HepG2 (cell line): Measurements from ENCODE around the gene TRIP4. TPM values are rescaled to one million over a fixed set of nuclear protein-coding genes. Genes with fewer than 3 reads are reported as not detected.

ENCODE experiments used
- ATAC-seq: fragments of 200-7000 bp; cut with Tn5 transposase; 3 replicates; pipeline ENCODE4 v1.9.1; 2020; ENCODE audit warnings: mild to moderate bottlenecking, moderate library complexity
- BruUV-seq: library from RNA; stranded (reverse); fragments of 400-500 nt; replicated peaks from 2 replicates; lab custom pipeline; 2021; lab: Mats Ljungman, UMichigan
- CTCF ChIA-PET: fragments of 300-600 bp; formaldehyde crosslinking; extraction: SDS; loops from one replicate; lab custom pipeline; 2021; ENCODE audit warnings: low total read pairs, inconsistent platforms, low intra/inter-chr PET ratio; lab: Yijun Ruan, JAX
- POLR2A ChIA-PET: fragments of 350-600 bp; sonication (Branson Sonifier 250); formaldehyde crosslinking; loops from one replicate; lab custom pipeline; 2020; ENCODE audit warnings: antibody characterized with exemption, inconsistent platforms; lab: Yijun Ruan, JAX
- DNase-seq: peaks from one replicate; pipeline ENCODE4 v3.0.0-alpha.2; 2015; ENCODE audit warnings: low spot score
- FAIRE-seq: peaks from 3 replicates; lab custom pipeline; 2011; peaks lifted over from hg19 to GRCh38; lab: Jason Lieb, UNC
- H2AFZ ChIP-seq: one replicate; pipeline ENCODE4 v1.6.1; 2011; ENCODE audit warnings: low read length, inconsistent platforms
- H3K27ac ChIP-seq: fragments of 300-600 bp; 3 replicates; pipeline ENCODE4 v1.8.0; 2011; ENCODE audit warnings: mixed run types, mild to moderate bottlenecking, mixed read lengths, low read length, inconsistent platforms; ENCODE audit not compliant: insufficient read depth; ENCODE audit errors: extremely low read length
- H3K27me3 ChIP-seq, 2 experiments: fragments of 200-600 bp in 1 of 2; 2 replicates in 1 of 2; 3 replicates in 1 of 2; pipeline versions ENCODE4 v1.6.0 to v1.8.0; 2011; ENCODE audit warnings: low read length in 2 of 2, mild to moderate bottlenecking in 2 of 2, moderate library complexity in 2 of 2, inconsistent platforms in 1 of 2; ENCODE audit not compliant: insufficient read depth in 2 of 2, control insufficient read depth in 1 of 2
- H3K36me3 ChIP-seq, 2 experiments: fragments of 200-600 bp in 1 of 2; replicated peaks in 1 of 2; 2 replicates in 1 of 2; 3 replicates in 1 of 2; pipeline versions ENCODE4 v1.5.1 to v1.8.0; 2011; ENCODE audit warnings: low read length in 2 of 2, inconsistent platforms in 1 of 2; ENCODE audit not compliant: insufficient read depth in 2 of 2, control insufficient read depth in 1 of 2
- H3K4me1 ChIP-seq: 2 replicates; pipeline ENCODE4 v1.5.1; 2012; ENCODE audit warnings: low read length, inconsistent platforms; ENCODE audit not compliant: insufficient read depth
- H3K4me2 ChIP-seq: 2 replicates; pipeline ENCODE4 v1.6.0; 2011; ENCODE audit warnings: low read depth, low read length, inconsistent platforms
- H3K4me3 ChIP-seq, 3 experiments: fragments of 200-600 bp in 1 of 3; sonication (generic), shearing (Covaris generic) in 1 of 3; replicated peaks in 1 of 3; 2 replicates each; pipeline ENCODE4 v1.5.1; 2011 to 2016; ENCODE audit warnings: low read length in 3 of 3, inconsistent platforms in 2 of 3, low read depth in 2 of 3, mild to moderate bottlenecking in 2 of 3, control low read depth in 1 of 3, mixed read lengths in 1 of 3; ENCODE audit not compliant: insufficient read depth in 1 of 3
- H3K79me2 ChIP-seq: one replicate; pipeline ENCODE4 v1.6.1; 2011; ENCODE audit warnings: low read length, inconsistent platforms; ENCODE audit not compliant: insufficient read depth
- H3K9ac ChIP-seq: 2 replicates; pipeline ENCODE4 v1.6.0; 2011; ENCODE audit warnings: mild to moderate bottlenecking, low read depth, low read length, inconsistent platforms; ENCODE audit not compliant: insufficient read depth
- H3K9me3 ChIP-seq: 2 replicates; pipeline ENCODE4 v1.5.1; 2012; ENCODE audit warnings: mild to moderate bottlenecking, low read length
- H4K20me1 ChIP-seq: 2 replicates; pipeline ENCODE4 v1.6.0; 2011; ENCODE audit warnings: inconsistent platforms, mild to moderate bottlenecking, low read length, moderate library complexity; ENCODE audit not compliant: insufficient read depth
- ATF4 ChIP-seq, 2 experiments: fragments of 450-650 bp in 1 of 2; sonication (generic) in 1 of 2; formaldehyde crosslinking; IDR thresholded peaks; 2 replicates each; pipeline versions ENCODE4 v1.5.0 to v1.8.0; 2020 to 2022; ENCODE audit warnings: mild to moderate bottlenecking in 1 of 2, missing genetic modification reagents in 1 of 2
- HDAC1 ChIP-seq: sonication (generic); formaldehyde crosslinking; IDR thresholded peaks from 2 replicates; pipeline ENCODE4 v1.5.1; 2020; ENCODE audit warnings: mild to moderate bottlenecking, missing genetic modification reagents
- KLF12 ChIP-seq: sonication (generic); formaldehyde crosslinking; IDR thresholded peaks from 2 replicates; pipeline ENCODE4 v1.4.0; 2020; ENCODE audit warnings: missing genetic modification reagents, borderline replicate concordance
- MED13 ChIP-seq: sonication (generic); formaldehyde crosslinking; IDR thresholded peaks from 2 replicates; pipeline ENCODE4 v1.5.0; 2020; ENCODE audit warnings: missing genetic modification reagents
- PCBP2 ChIP-seq: fragments of 200-400 bp; formaldehyde crosslinking; optimal IDR thresholded peaks from 2 replicates; pipeline ENCODE3; 2018; ENCODE audit warnings: low read length, low read depth; ENCODE audit not compliant: poor library complexity, severe bottlenecking
- ZNF329 ChIP-seq: sonication (generic); formaldehyde crosslinking; IDR thresholded peaks from 2 replicates; pipeline ENCODE4 v1.9.0; 2021; ENCODE audit warnings: low read depth, mild to moderate bottlenecking, missing genetic modification reagents
- ZNF652 ChIP-seq: IDR thresholded peaks from 2 replicates; pipeline ENCODE4 v1.6.1; 2016; ENCODE audit warnings: low read depth, borderline replicate concordance
- ZNF724P ChIP-seq: sonication (generic); formaldehyde crosslinking; IDR thresholded peaks from 2 replicates; pipeline ENCODE4 v1.8.0; 2022; ENCODE audit warnings: missing genetic modification reagents, borderline replicate concordance
- WGBS: methylation state at CpG from one replicate; pipeline ENCODE4 v1.1.6; 2017; ENCODE audit warnings: low lambda C conversion rate; 5-methylcytosine and 5-hydroxymethylcytosine counted together
- in situ Hi-C: cut with HindIII; loops from 2 replicates; pipeline ENCODE4 v1.10.0; 2017; ENCODE audit warnings: low pct_unique_long_range_greater_than_20kb; ENCODE audit not compliant: extremely low pct_ligation_motif_present
- intact Hi-C: fragments of 100-400 bp; cut with micrococcal nuclease; formaldehyde crosslinking; loops from one replicate; pipeline ENCODE4 v1.10.0; 2022; ENCODE audit not compliant: unreplicated experiment
- polyA plus RNA-seq, 8 experiments: library from polyadenylated mRNA; depleted of rRNA in 3 of 8; stranded (reverse) in 7 of 8; unstranded in 1 of 8; fragments of >200 nt; fragmentation: Illumina TruSeq in 4 of 8; extraction: Trizol in 4 of 8; gene quantifications; 2 replicates each; pipeline versions ENCODE4 v1.2.1 to v1.2.3, GENCODE V29; 2011 to 2016; ENCODE audit warnings: low read depth in 4 of 8, missing spikeins in 1 of 8, mixed read lengths in 1 of 8; ENCODE audit not compliant: insufficient read depth in 1 of 8
- total RNA-seq, 5 experiments: library from RNA; depleted of rRNA; stranded (reverse); fragments of >200 nt; fragmentation: Illumina TruSeq; extraction: Trizol; gene quantifications; 2 replicates each; pipeline ENCODE4 v1.2.3, GENCODE V29; 2016; ENCODE audit warnings: low read depth in 1 of 5
- TF ChIP-seq, protein P1 (sequence below): sonication (generic); formaldehyde crosslinking; IDR thresholded peaks from 2 replicates; pipeline ENCODE4 v1.4.0; 2020; ENCODE audit warnings: missing genetic modification reagents
- TF ChIP-seq, protein P2 (sequence below): sonication (generic); formaldehyde crosslinking; IDR thresholded peaks from 2 replicates; pipeline ENCODE4 v1.4.0; 2020; ENCODE audit warnings: mild to moderate bottlenecking, missing genetic modification reagents
- TF ChIP-seq, protein P3 (sequence below): sonication (generic); formaldehyde crosslinking; IDR thresholded peaks from 2 replicates; pipeline ENCODE4 v1.8.0; 2022; ENCODE audit warnings: low read depth, missing genetic modification reagents

TRIP4 gene
- total and polyA plus RNA-seq, 2 of the 13 experiments (the other 11 are each of a cell fraction or from before 2014, with no cell fraction given), result 7.1 to 11.8 TPM

DNA sequence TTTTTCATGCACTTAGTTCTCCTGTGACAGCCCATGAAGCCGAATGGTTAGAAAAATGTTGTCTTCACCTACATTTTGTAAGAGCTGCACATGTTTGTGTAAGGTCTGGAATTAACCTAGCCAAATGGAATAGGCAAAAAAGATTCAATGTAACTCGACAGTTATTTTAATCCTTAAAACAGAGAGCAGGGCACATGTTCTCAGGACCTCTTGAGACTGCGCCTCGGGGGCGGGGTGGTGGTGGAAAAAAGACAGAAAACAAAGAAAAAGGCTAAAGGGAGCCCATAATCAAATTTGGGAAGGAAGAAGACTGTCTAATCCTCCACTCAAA is 31.0 kb upstream of the TRIP4 start:
- BruUV-seq, result no TSS peak
- no peak for DNase-seq
- H3K27ac ChIP-seq, result peak overlapping the region; percentile 50
- H3K9ac ChIP-seq, result peak overlapping the region; percentile 53; the same call in 1 of the 2 replicates
- H3K9me3 ChIP-seq, result no peaks in the 10 kb centered on the region
- H2AFZ ChIP-seq, result peak overlapping the region; percentile 81
- ATAC-seq, result no peak
- H3K4me3 ChIP-seq, result peak overlapping the region; percentile 85 to 95 (median 94)
- H3K36me3 ChIP-seq, result peaks cover 0 to 4% of the 10 kb centered on the region in 2 experiments; a peak in 1 of 5 replicates
- H3K79me2 ChIP-seq, result peaks cover 17% of the 10 kb centered on the region
- peak overlapping the region; percentile 89 for H3K4me2 ChIP-seq
- in situ Hi-C loops (loop anchor here (5.0 kb wide), 1 partner anchor 149 kb away; no protein-coding TSS in a partner anchor), intact Hi-C loops (loop anchor here (1.0 to 5.0 kb wide), 4 partner anchors 31 to 194 kb away; partner anchors contain the start of genes PPIB and TRIP4)
- H4K20me1 ChIP-seq, result no peaks in the 10 kb centered on the region
- TF ChIP-seq, protein P1, sequence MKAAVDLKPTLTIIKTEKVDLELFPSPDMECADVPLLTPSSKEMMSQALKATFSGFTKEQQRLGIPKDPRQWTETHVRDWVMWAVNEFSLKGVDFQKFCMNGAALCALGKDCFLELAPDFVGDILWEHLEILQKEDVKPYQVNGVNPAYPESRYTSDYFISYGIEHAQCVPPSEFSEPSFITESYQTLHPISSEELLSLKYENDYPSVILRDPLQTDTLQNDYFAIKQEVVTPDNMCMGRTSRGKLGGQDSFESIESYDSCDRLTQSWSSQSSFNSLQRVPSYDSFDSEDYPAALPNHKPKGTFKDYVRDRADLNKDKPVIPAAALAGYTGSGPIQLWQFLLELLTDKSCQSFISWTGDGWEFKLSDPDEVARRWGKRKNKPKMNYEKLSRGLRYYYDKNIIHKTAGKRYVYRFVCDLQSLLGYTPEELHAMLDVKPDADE (CRISPR knock-in tag), result 0 out of 2 replicates have a peak, but pooled peaks have one; percentile 17
- no peak for TF ChIP-seq ZNF652 (CRISPR knock-in tag)
- no peak for FAIRE-seq
- ChIA-PET CTCF (interaction anchor here (2.0 kb wide), 1 partner anchor 147 kb away, joined by 7 read pairs; no protein-coding TSS in a partner anchor), POLR2A (interaction anchor here (1.0 to 2.1 kb wide), 4 partner anchors 11 to 193 kb away, joined by 3 to 12 read pairs (median 4); partner anchors contain the start of genes PPIB and TRIP4)
- no peaks in the 10 kb centered on the region; a peak in 1 of 5 replicates for H3K27me3 ChIP-seq
- WGBS, result 68% methylated on average over 5 of the region's 5 CpGs
- H3K4me1 ChIP-seq, result peaks cover 19% of the 10 kb centered on the region

DNA sequence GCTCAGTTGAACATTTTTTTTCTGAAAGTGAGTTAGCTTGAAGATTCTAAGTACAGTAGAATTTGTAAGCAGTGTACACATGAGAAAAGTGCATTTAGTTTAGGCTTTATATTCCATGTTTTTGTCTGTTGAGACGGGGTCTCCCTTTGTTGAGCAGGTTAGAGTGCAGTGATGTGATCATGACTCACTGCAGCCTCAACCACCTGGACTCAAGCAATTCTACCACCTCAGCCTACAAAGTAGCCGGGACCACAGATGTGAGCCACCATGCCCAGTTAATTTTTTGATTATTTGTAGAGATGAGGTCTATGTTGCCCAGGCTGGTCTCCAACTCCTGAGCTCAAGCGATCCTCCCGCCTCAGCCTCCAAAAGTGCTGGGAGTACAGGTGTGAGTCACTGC is 26.4 kb upstream of the TRIP4 start:
- CTCF ChIA-PET, result no interaction called here
- intact Hi-C loops, result no loop called here
- WGBS, result 95% methylated on average over 4 of the region's 4 CpGs
- no peak for ATAC-seq
- in situ Hi-C loops, result no loop called here
- BruUV-seq, result no TSS peak
- Histone ChIP-seq H2AFZ (no peak overlapping the region), H3K4me2 (no peak overlapping the region), H4K20me1 (no peaks in the 10 kb centered on the region), H3K4me3 (no peak overlapping the region), H3K79me2 (no peaks in the 10 kb centered on the region), H3K27me3 (no peaks in the 10 kb centered on the region), H3K36me3 (peaks cover 0 to 8% of the 10 kb centered on the region in 2 experiments; a peak in 3 of 5 replicates), H3K9me3 (no peaks in the 10 kb centered on the region), H3K4me1 (peaks cover 8% of the 10 kb centered on the region), H3K9ac (no peak overlapping the region), H3K27ac (no peak overlapping the region)
- POLR2A ChIA-PET, result no interaction called here
- no peak for FAIRE-seq
- no peak for DNase-seq
- no peak for TF ChIP-seq ZNF724P (CRISPR knock-in tag)
- TF ChIP-seq ATF4 (CRISPR knock-in tag; IDR thresholded peaks at IDR 0.05), result no peak
- no peak for TF ChIP-seq HDAC1 (CRISPR knock-in tag)
- TF ChIP-seq MED13 (CRISPR knock-in tag), result no peak
- no peak for TF ChIP-seq PCBP2
- TF ChIP-seq ZNF329, result no peak
- TF ChIP-seq, protein P2, sequence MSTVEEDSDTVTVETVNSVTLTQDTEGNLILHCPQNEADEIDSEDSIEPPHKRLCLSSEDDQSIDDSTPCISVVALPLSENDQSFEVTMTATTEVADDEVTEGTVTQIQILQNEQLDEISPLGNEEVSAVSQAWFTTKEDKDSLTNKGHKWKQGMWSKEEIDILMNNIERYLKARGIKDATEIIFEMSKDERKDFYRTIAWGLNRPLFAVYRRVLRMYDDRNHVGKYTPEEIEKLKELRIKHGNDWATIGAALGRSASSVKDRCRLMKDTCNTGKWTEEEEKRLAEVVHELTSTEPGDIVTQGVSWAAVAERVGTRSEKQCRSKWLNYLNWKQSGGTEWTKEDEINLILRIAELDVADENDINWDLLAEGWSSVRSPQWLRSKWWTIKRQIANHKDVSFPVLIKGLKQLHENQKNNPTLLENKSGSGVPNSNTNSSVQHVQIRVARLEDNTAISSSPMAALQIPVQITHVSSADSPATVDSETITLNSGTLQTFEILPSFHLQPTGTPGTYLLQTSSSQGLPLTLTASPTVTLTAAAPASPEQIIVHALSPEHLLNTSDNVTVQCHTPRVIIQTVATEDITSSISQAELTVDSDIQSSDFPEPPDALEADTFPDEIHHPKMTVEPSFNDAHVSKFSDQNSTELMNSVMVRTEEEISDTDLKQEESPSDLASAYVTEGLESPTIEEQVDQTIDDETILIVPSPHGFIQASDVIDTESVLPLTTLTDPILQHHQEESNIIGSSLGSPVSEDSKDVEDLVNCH, result no peak
- TF ChIP-seq, protein P3, sequence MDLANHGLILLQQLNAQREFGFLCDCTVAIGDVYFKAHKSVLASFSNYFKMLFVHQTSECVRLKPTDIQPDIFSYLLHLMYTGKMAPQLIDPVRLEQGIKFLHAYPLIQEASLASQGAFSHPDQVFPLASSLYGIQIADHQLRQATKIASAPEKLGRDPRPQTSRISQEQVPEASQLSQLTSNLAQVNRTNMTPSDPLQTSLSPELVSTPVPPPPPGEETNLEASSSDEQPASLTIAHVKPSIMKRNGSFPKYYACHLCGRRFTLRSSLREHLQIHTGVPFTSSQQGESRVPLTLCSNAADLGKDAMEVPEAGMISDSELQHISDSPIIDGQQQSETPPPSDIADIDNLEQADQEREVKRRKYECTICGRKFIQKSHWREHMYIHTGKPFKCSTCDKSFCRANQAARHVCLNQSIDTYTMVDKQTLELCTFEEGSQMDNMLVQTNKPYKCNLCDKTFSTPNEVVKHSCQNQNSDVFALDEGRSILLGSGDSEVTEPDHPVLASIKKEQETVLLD (CRISPR knock-in tag), result no peak
- TF ChIP-seq KLF12, result no peak
